ENCODE data around the gene EBNA1BP2.
"Not testable (repeated sequence)": the region's sequence is repeated elsewhere in the genome, so short reads cannot be mapped to it uniquely, and the experiment has no call there.

The EBNA1BP2 gene

DNA sequence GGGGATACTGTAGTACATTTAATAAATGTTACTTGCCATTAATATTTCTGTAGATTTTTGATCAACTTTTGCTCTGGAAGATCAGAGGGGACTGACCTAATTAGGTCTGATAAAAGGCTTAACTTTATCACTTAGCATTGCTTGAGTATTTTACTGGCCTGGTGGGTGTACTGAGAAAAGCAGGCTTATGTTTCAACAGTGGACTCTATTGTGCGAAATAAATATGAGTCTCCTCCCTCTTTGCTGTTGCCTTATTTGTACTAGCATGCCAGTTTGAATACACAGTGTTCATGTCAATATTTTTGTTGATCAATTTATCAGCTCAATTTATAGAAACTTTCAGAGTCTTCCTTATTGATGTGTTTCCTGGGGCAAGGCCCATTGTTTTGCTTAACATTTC, 49.1 kb downstream of the EBNA1BP2 start:
- DNase-seq (ENCODE audit: low read depth in 2 of 2, low spot score in 1 of 2) = no peak

GRCh38 chr1:43121256-43121900, 50.7 kb downstream of the EBNA1BP2 start:
- DNase-seq (ENCODE audit: low read depth in 2 of 2, low spot score in 1 of 2) = no peak

DNA sequence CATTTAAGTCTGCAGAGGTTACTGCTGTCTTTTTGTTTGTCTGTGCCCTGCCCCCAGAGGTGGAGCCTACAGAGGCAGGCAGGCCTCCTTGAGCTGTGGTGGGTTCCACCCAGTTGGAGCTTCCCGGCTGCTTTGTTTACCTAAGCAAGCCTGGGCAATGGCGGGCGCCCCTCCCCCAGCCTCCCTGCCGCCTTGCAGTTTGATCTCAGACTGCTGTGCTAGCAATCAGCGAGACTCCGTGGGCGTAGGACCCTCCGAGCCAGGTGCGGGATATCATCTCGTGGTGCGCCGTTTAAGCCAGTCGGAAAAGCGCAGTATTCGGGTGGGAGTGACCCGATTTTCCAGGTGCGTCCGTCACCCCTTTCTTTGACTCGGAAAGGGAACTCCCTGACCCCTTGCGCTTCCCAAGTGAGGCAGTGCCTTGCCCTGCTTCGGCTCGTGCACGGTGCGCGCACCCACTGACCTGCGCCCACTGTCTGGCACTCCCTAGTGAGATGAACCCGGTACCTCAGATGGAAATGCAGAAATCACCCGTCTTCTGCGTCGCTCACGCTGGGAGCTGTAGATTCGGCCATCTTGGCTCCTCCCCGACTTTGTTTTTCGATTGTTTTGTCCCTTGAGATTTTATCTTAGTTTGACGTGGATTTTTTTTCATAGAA, 52.0 kb downstream of the EBNA1BP2 start:
- not testable (repeated sequence) for DNase-seq (ENCODE audit: low read depth in 2 of 2, low spot score in 1 of 2)
